Trophoblast cell (in vitro differentiated cells and primary cell): ENCODE measurements around the gene FOXK1.

Experiments used
- DNase-seq, 2 donors: peaks; one replicate each; pipeline ENCODE4 v3.0.0-alpha.2; 2016
- H2AFZ ChIP-seq: 2 replicates; pipeline ENCODE4 v1.6.1; 2013; ENCODE audit warnings: low read length, moderate library complexity, mild to moderate bottlenecking; ENCODE audit not compliant: insufficient read depth, poor library complexity
- H2AK5ac ChIP-seq: 2 replicates; pipeline ENCODE4 v1.6.1; 2013; ENCODE audit warnings: mild to moderate bottlenecking, low read length
- H2BK120ac ChIP-seq: 2 replicates; pipeline ENCODE4 v1.6.1; 2013; ENCODE audit warnings: low read length, mild to moderate bottlenecking, moderate library complexity; ENCODE audit not compliant: insufficient read depth, poor library complexity
- H2BK12ac ChIP-seq: 2 replicates; pipeline ENCODE4 v1.6.1; 2013; ENCODE audit warnings: mild to moderate bottlenecking, low read length, moderate library complexity
- H2BK5ac ChIP-seq: 2 replicates; pipeline ENCODE4 v1.6.1; 2013; ENCODE audit warnings: low read length, low read depth, moderate library complexity, mild to moderate bottlenecking; ENCODE audit not compliant: poor library complexity
- H3K14ac ChIP-seq: 2 replicates; pipeline ENCODE4 v1.6.1; 2013; ENCODE audit warnings: mild to moderate bottlenecking, low read length
- H3K18ac ChIP-seq: 2 replicates; pipeline ENCODE4 v1.6.1; 2013; ENCODE audit warnings: mild to moderate bottlenecking, low read length
- H3K23ac ChIP-seq: 2 replicates; pipeline ENCODE4 v1.6.1; 2013; ENCODE audit warnings: low read length
- H3K27ac ChIP-seq: 2 replicates; pipeline ENCODE4 v1.5.1; 2013; ENCODE audit warnings: low read depth, mild to moderate bottlenecking, inconsistent platforms, low read length, moderate library complexity
- H3K27me3 ChIP-seq: 2 replicates; pipeline ENCODE4 v1.6.1; 2013; ENCODE audit warnings: inconsistent platforms, mild to moderate bottlenecking, low read length, moderate library complexity; ENCODE audit not compliant: insufficient read depth
- H3K36me3 ChIP-seq, 2 experiments: 1 replicate in 1 of 2; 2 replicates in 1 of 2; pipeline ENCODE4 v1.6.1; 2013; ENCODE audit warnings: low read length in 2 of 2, mild to moderate bottlenecking in 2 of 2, moderate library complexity in 1 of 2; ENCODE audit not compliant: insufficient read depth in 2 of 2, control insufficient read depth in 1 of 2
- H3K4ac ChIP-seq: 2 replicates; pipeline ENCODE4 v1.6.1; 2013; ENCODE audit warnings: low read depth, mild to moderate bottlenecking, low read length, moderate library complexity
- H3K4me1 ChIP-seq, 2 experiments: 1 replicate in 1 of 2; 2 replicates in 1 of 2; pipeline ENCODE4 v1.6.1; 2013; ENCODE audit warnings: low read length in 2 of 2, mild to moderate bottlenecking in 2 of 2, moderate library complexity in 1 of 2; ENCODE audit not compliant: insufficient read depth in 2 of 2, control insufficient read depth in 1 of 2
- H3K4me2 ChIP-seq: 2 replicates; pipeline ENCODE4 v1.6.1; 2013; ENCODE audit warnings: inconsistent platforms, mild to moderate bottlenecking, low read length, moderate library complexity
- H3K4me3 ChIP-seq: 2 replicates; pipeline ENCODE4 v1.5.1; 2013; ENCODE audit warnings: mild to moderate bottlenecking, low read depth, low read length, inconsistent platforms
- H3K79me1 ChIP-seq: one replicate; pipeline ENCODE4 v1.6.1; 2013; ENCODE audit warnings: low read length
- H3K79me2 ChIP-seq: 2 replicates; pipeline ENCODE4 v1.6.1; 2013; ENCODE audit warnings: low read length, mild to moderate bottlenecking; ENCODE audit not compliant: control insufficient read depth, insufficient read depth, poor library complexity
- H3K9ac ChIP-seq: 2 replicates; pipeline ENCODE4 v1.6.1; 2013; ENCODE audit warnings: mild to moderate bottlenecking, low read length
- H3K9me3 ChIP-seq: 2 replicates; pipeline ENCODE4 v1.6.1; 2013; ENCODE audit warnings: low read depth, mild to moderate bottlenecking, control low read depth, inconsistent platforms, low read length; ENCODE audit not compliant: insufficient read depth
- H4K12ac ChIP-seq: 2 replicates; pipeline ENCODE4 v1.6.1; 2013; ENCODE audit warnings: low read depth, mild to moderate bottlenecking, low read length, moderate library complexity
- H4K8ac ChIP-seq: 2 replicates; pipeline ENCODE4 v1.6.1; 2013; ENCODE audit warnings: low read depth, mild to moderate bottlenecking, low read length, moderate library complexity
- H4K91ac ChIP-seq: one replicate; pipeline ENCODE4 v1.6.1; 2013; ENCODE audit warnings: low read depth, mild to moderate bottlenecking, low read length, moderate library complexity
- WGBS: extraction: QIAGEN DNeasy Blood & Tissue Kit; methylation state at CpG from one replicate; pipeline ENCODE4 v1.1.7; 2013; ENCODE audit warnings: missing lambda C conversion rate; ENCODE audit not compliant: insufficient read length, insufficient coverage; ENCODE audit errors: extremely low coverage; 5-methylcytosine and 5-hydroxymethylcytosine counted together

The FOXK1 gene

GRCh38 chr7:4769761-4770160 lies 87.7 kb downstream of the FOXK1 start:
- Histone ChIP-seq H3K9me3 (no peaks in the 10 kb centered on the region), H3K79me2 (no peaks in the 10 kb centered on the region), H3K9ac (no peak overlapping the region), H2BK120ac (no peak overlapping the region), H2BK12ac (no peak overlapping the region), H3K36me3 (peaks cover 9 to 14% of the 10 kb centered on the region in 2 experiments), H3K14ac (no peak overlapping the region), H4K12ac (no peak overlapping the region), H2BK5ac (no peak overlapping the region), H3K79me1 (no peaks in the 10 kb centered on the region), H3K4me2 (no peak overlapping the region), H3K4me1 (peaks cover 2 to 4% of the 10 kb centered on the region in 2 experiments), H4K8ac (no peak overlapping the region), H3K4me3 (no peak overlapping the region), H3K18ac (no peak overlapping the region), H3K27me3 (no peaks in the 10 kb centered on the region), H2AK5ac (no peak overlapping the region), H3K23ac (no peak overlapping the region), H2AFZ (no peak overlapping the region), H3K4ac (no peak overlapping the region), H3K27ac (no peak overlapping the region), H4K91ac (no peak overlapping the region)
- no peak for DNase-seq
- WGBS = no CpG with 5 or more reads among the region's 7 CpGs

- Histone ChIP-seq H3K27me3 (no peaks in the 10 kb centered on the region), H3K9me3 (no peaks in the 10 kb centered on the region), H3K4me1 (peaks cover 4% of the 10 kb centered on the region in 2 experiments), H2BK120ac (no peak overlapping the region), H4K8ac (no peak overlapping the region), H3K4me2 (no peak overlapping the region), H3K9ac (no peak overlapping the region), H3K18ac (no peak overlapping the region), H4K12ac (no peak overlapping the region), H2BK12ac (no peak overlapping the region), H3K79me1 (peaks cover 7% of the 10 kb centered on the region), H2BK5ac (no peak overlapping the region), H3K36me3 (peaks cover 4 to 7% of the 10 kb centered on the region in 2 experiments), H2AFZ (no peak overlapping the region), H3K14ac (no peak overlapping the region), H3K4me3 (no peak overlapping the region), H4K91ac (no peak overlapping the region), H3K23ac (no peak overlapping the region), H3K79me2 (peaks cover 3% of the 10 kb centered on the region), H3K4ac (no peak overlapping the region), H2AK5ac (no peak overlapping the region), H3K27ac (no peak overlapping the region)
- no peak for DNase-seq
- WGBS = no CpG with 5 or more reads among the region's 9 CpGs
Measured at GRCh38 chr7:4770886-4771285, 88.8 kb downstream of the FOXK1 start.

GRCh38 chr7:4771737-4772136 lies 89.6 kb downstream of the FOXK1 start:
- H3K79me2 ChIP-seq = peaks cover 7% of the 10 kb centered on the region
- no peak overlapping the region for H3K4me3 ChIP-seq
- no peak overlapping the region for H3K4me2 ChIP-seq
- peaks cover 9% of the 10 kb centered on the region for H3K79me1 ChIP-seq
- no peak overlapping the region for H2BK12ac ChIP-seq
- H3K27me3 ChIP-seq = no peaks in the 10 kb centered on the region
- peaks cover 4 to 9% of the 10 kb centered on the region in 2 experiments for H3K4me1 ChIP-seq
- H2AFZ ChIP-seq = no peak overlapping the region
- no peak overlapping the region for H3K14ac ChIP-seq
- H3K18ac ChIP-seq = no peak overlapping the region
- no peak overlapping the region for H3K27ac ChIP-seq
- no peak overlapping the region for H3K9ac ChIP-seq
- no peak overlapping the region for H3K4ac ChIP-seq
- peaks cover 4% of the 10 kb centered on the region in 2 experiments for H3K36me3 ChIP-seq
- H4K8ac ChIP-seq = no peak overlapping the region
- no peak overlapping the region for H2AK5ac ChIP-seq
- no peak overlapping the region for H2BK120ac ChIP-seq
- no CpG with 5 or more reads among the region's 9 CpGs for WGBS
- H2BK5ac ChIP-seq = no peak overlapping the region
- H3K23ac ChIP-seq = no peak overlapping the region
- no peaks in the 10 kb centered on the region for H3K9me3 ChIP-seq
- no peak overlapping the region for H4K91ac ChIP-seq
- no peak overlapping the region for H4K12ac ChIP-seq
- no peak for DNase-seq

GRCh38 chr7:4772306-4772705 lies 90.2 kb downstream of the FOXK1 start:
- no peak overlapping the region for H2BK120ac ChIP-seq
- no peak overlapping the region for H4K8ac ChIP-seq

More at GRCh38 chr7:4772306-4772705, 90.2 kb downstream of the FOXK1 start:
- no peak overlapping the region for H3K4me3 ChIP-seq
- no peak overlapping the region for H4K12ac ChIP-seq
- no peak overlapping the region for H3K14ac ChIP-seq
- H3K23ac ChIP-seq = no peak overlapping the region
- H2BK5ac ChIP-seq = no peak overlapping the region
- no CpG with 5 or more reads among the region's 6 CpGs for WGBS
- H2BK12ac ChIP-seq = no peak overlapping the region
- H3K4me2 ChIP-seq = no peak overlapping the region
- H3K27me3 ChIP-seq = no peaks in the 10 kb centered on the region
- H2AK5ac ChIP-seq = no peak overlapping the region
- H3K79me1 ChIP-seq = peaks cover 9% of the 10 kb centered on the region
- peaks cover 2 to 4% of the 10 kb centered on the region in 2 experiments for H3K36me3 ChIP-seq
- H3K9me3 ChIP-seq = no peaks in the 10 kb centered on the region
- H3K4me1 ChIP-seq = peaks cover 4 to 9% of the 10 kb centered on the region in 2 experiments
- no peak overlapping the region for H3K18ac ChIP-seq
- H3K4ac ChIP-seq = no peak overlapping the region
- peaks cover 7% of the 10 kb centered on the region for H3K79me2 ChIP-seq
- no peak overlapping the region for H2AFZ ChIP-seq
- H3K9ac ChIP-seq = no peak overlapping the region
- H4K91ac ChIP-seq = no peak overlapping the region
- H3K27ac ChIP-seq = no peak overlapping the region
- DNase-seq = no peak
